CD14-positive monocyte (primary cell): Measurements from ENCODE around the gene SLC38A1. TPM values are rescaled to one million over a fixed set of nuclear protein-coding genes. Genes with fewer than 3 reads are reported as not detected.

Experiments
- DNase-seq, 3 donors: peaks; one replicate each; pipeline ENCODE4 v3.0.0-alpha.2; 2011 to 2022
- H2AFZ ChIP-seq: 2 replicates; pipeline ENCODE4 v1.6.0; 2012; ENCODE audit warnings: mild to moderate bottlenecking, low read depth, low read length, inconsistent platforms; ENCODE audit not compliant: insufficient read depth, poor library complexity, severe bottlenecking
- H3K27ac ChIP-seq, 2 donors: 1 replicate in 1 of 2; 2 replicates in 1 of 2; pipeline ENCODE4 v1.5.1; 2012 to 2013; ENCODE audit warnings: low read length in 2 of 2, control low read depth in 1 of 2, inconsistent platforms in 1 of 2, low read depth in 1 of 2, mild to moderate bottlenecking in 1 of 2
- H3K27me3 ChIP-seq, 2 donors: one replicate each; pipeline versions ENCODE4 v1.6.0 to v1.6.1; 2011 to 2013; ENCODE audit warnings: low read length in 2 of 2; ENCODE audit not compliant: control insufficient read depth in 2 of 2, insufficient read depth in 2 of 2
- H3K36me3 ChIP-seq, 2 donors: replicated peaks in 1 of 2; 1 replicate in 1 of 2; 2 replicates in 1 of 2; pipeline versions ENCODE4 v1.5.1 to v1.6.1; 2012 to 2013; ENCODE audit warnings: low read length in 2 of 2, control low read depth in 1 of 2, inconsistent platforms in 1 of 2, mild to moderate bottlenecking in 1 of 2; ENCODE audit not compliant: insufficient read depth in 2 of 2, control insufficient read depth in 1 of 2
- H3K4me1 ChIP-seq, 2 donors: 1 replicate in 1 of 2; 2 replicates in 1 of 2; pipeline versions ENCODE4 v1.5.1 to v1.6.1; 2012 to 2013; ENCODE audit warnings: low read length in 2 of 2, control low read depth in 1 of 2, inconsistent platforms in 1 of 2, mild to moderate bottlenecking in 1 of 2, moderate library complexity in 1 of 2; ENCODE audit not compliant: insufficient read depth in 2 of 2, control insufficient read depth in 1 of 2
- H3K4me2 ChIP-seq: replicated peaks from 2 replicates; pipeline ENCODE3; 2012; ENCODE audit warnings: low read length, moderate library complexity, mild to moderate bottlenecking; ENCODE audit not compliant: poor library complexity, severe bottlenecking; ENCODE audit errors: extremely low read depth
- H3K4me3 ChIP-seq, 3 experiments: fragments of 200-600 bp in 1 of 3; sonication (generic) in 1 of 3; replicated peaks in 1 of 3; 1 replicate in 2 of 3; 2 replicates in 1 of 3; pipeline ENCODE4 v1.5.1; 2011 to 2013; ENCODE audit warnings: low read length in 3 of 3, mild to moderate bottlenecking in 3 of 3, control low read depth in 2 of 3, low read depth in 2 of 3, inconsistent platforms in 1 of 3, moderate library complexity in 1 of 3
- H3K79me2 ChIP-seq: 2 replicates; pipeline ENCODE4 v1.6.0; 2012; ENCODE audit warnings: mild to moderate bottlenecking, control low read depth, inconsistent platforms, low read length, moderate library complexity; ENCODE audit not compliant: insufficient read depth
- H3K9ac ChIP-seq: 2 replicates; pipeline ENCODE4 v1.6.0; 2017; ENCODE audit warnings: low read length, mild to moderate bottlenecking; ENCODE audit not compliant: insufficient read depth, poor library complexity, severe bottlenecking
- H3K9me3 ChIP-seq, 2 donors: replicated peaks in 1 of 2; 1 replicate in 1 of 2; 2 replicates in 1 of 2; pipeline versions ENCODE4 v1.5.1 to v1.6.1; 2012 to 2013; ENCODE audit warnings: low read length in 2 of 2, control low read depth in 1 of 2; ENCODE audit not compliant: control insufficient read depth in 1 of 2, insufficient read depth in 1 of 2
- H4K20me1 ChIP-seq: 2 replicates; pipeline ENCODE4 v1.6.0; 2012; ENCODE audit warnings: mild to moderate bottlenecking, low read length, control low read depth, moderate library complexity; ENCODE audit not compliant: insufficient read depth
- H3K27ac Mint-ChIP-seq, 7 donors: one replicate each; pipeline ENCODE4 v1.8.0; 2020; ENCODE audit warnings: mild to moderate bottlenecking in 7 of 7, mixed read lengths in 7 of 7, moderate library complexity in 6 of 7, inconsistent platforms in 2 of 7
- H3K27me3 Mint-ChIP-seq, 3 donors: one replicate each; pipeline ENCODE4 v1.8.0; 2021 to 2022; ENCODE audit warnings: low read depth in 3 of 3, mild to moderate bottlenecking in 3 of 3, mixed read lengths in 3 of 3, moderate library complexity in 3 of 3, inconsistent platforms in 1 of 3
- H3K36me3 Mint-ChIP-seq, 2 donors: one replicate each; pipeline ENCODE4 v1.8.0; 2020; ENCODE audit warnings: mixed read lengths in 2 of 2, inconsistent platforms in 1 of 2, mild to moderate bottlenecking in 1 of 2
- H3K4me1 Mint-ChIP-seq: one replicate; pipeline ENCODE4 v1.8.0; 2020; ENCODE audit warnings: mild to moderate bottlenecking, mixed read lengths
- H3K4me3 Mint-ChIP-seq, 2 donors: one replicate each; pipeline ENCODE4 v1.8.0; 2020; ENCODE audit warnings: mild to moderate bottlenecking in 2 of 2, mixed read lengths in 2 of 2, moderate library complexity in 1 of 2
- H3K9me3 Mint-ChIP-seq, 7 donors: one replicate each; pipeline ENCODE4 v1.8.0; 2020 to 2022; ENCODE audit warnings: mixed read lengths in 7 of 7, mild to moderate bottlenecking in 6 of 7, moderate library complexity in 6 of 7, inconsistent platforms in 2 of 7
- WGBS: methylation state at CpG from one replicate; pipeline ENCODE4 v1.1.5; 2013; ENCODE audit warnings: missing lambda C conversion rate; ENCODE audit not compliant: insufficient coverage; 5-methylcytosine and 5-hydroxymethylcytosine counted together
- intact Hi-C, 2 donors: fragments of 100-400 bp; cut with micrococcal nuclease; formaldehyde crosslinking; loops; one replicate each; pipeline versions ENCODE4 v1.15.0 to v1.15.1; 2023
- polyA plus RNA-seq, 3 donors: library from polyadenylated mRNA; depleted of rRNA in 1 of 3; unstranded in 2 of 3; stranded (reverse) in 1 of 3; fragments of 300-500 nt in 2 of 3; fragments of >200 nt in 1 of 3; fragmentation: Illumina TruSeq in 2 of 3; gene quantifications; 1 replicate in 2 of 3; 2 replicates in 1 of 3; pipeline ENCODE4 v1.2.3, GENCODE V29; 2012 to 2021
- TF ChIP-seq, protein P1 (sequence below): fragments of 200-600 bp; IDR thresholded peaks from one replicate; pipeline ENCODE4 v1.8.0; 2022; ENCODE audit warnings: antibody characterized with exemption, mild to moderate bottlenecking

The SLC38A1 gene
- polyA plus RNA-seq, 3 donors = 0.92 to 1.9 (median 1.6) TPM

DNA sequence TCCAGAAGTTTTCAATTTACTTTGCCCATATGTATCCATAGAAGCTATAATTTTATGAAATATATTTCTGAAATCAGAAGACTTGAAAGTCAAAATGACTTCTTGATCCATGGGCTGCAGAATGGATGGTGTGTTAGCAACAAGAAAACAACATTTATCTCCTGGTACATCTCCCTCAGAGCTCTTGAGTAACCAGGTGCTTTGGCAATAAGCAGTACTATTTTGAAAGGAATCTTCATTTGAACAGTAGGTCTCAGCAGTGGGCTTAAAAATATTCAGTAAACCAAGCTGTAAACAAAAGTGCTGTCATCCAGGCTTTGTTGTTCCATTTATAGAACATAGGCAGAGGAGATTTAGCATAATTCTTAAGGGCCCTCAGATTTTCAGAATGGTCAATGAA lies 100.4 kb downstream of the SLC38A1 start:
- no peak overlapping the region for H2AFZ ChIP-seq
- no peak overlapping the region for H3K4me2 ChIP-seq
- H3K36me3 ChIP-seq = no peaks in the 10 kb centered on the region
- intact Hi-C loops = no loop called here
- H3K4me3 Mint-ChIP-seq = no peak overlapping the region
- peaks cover 2% of the 10 kb centered on the region for H3K4me1 Mint-ChIP-seq
- H3K27ac ChIP-seq = no peak overlapping the region
- no peaks in the 10 kb centered on the region for H4K20me1 ChIP-seq
- no peaks in the 10 kb centered on the region for H3K27me3 ChIP-seq
- no peak for DNase-seq
- no peak overlapping the region for H3K9ac ChIP-seq
- no peak overlapping the region for H3K27ac Mint-ChIP-seq
- H3K79me2 ChIP-seq = no peaks in the 10 kb centered on the region
- peaks cover 0 to 6% (median 3%) of the 10 kb centered on the region in 7 donors for H3K9me3 Mint-ChIP-seq
- no peak overlapping the region for H3K4me3 ChIP-seq
- H3K4me1 ChIP-seq = no peaks in the 10 kb centered on the region
- no peaks in the 10 kb centered on the region for H3K36me3 Mint-ChIP-seq
- peaks cover 0 to 2% (median 0%) of the 10 kb centered on the region in 3 donors for H3K27me3 Mint-ChIP-seq
- H3K9me3 ChIP-seq = peaks cover 0 to 5% of the 10 kb centered on the region in 2 donors
- TF ChIP-seq, protein P1, sequence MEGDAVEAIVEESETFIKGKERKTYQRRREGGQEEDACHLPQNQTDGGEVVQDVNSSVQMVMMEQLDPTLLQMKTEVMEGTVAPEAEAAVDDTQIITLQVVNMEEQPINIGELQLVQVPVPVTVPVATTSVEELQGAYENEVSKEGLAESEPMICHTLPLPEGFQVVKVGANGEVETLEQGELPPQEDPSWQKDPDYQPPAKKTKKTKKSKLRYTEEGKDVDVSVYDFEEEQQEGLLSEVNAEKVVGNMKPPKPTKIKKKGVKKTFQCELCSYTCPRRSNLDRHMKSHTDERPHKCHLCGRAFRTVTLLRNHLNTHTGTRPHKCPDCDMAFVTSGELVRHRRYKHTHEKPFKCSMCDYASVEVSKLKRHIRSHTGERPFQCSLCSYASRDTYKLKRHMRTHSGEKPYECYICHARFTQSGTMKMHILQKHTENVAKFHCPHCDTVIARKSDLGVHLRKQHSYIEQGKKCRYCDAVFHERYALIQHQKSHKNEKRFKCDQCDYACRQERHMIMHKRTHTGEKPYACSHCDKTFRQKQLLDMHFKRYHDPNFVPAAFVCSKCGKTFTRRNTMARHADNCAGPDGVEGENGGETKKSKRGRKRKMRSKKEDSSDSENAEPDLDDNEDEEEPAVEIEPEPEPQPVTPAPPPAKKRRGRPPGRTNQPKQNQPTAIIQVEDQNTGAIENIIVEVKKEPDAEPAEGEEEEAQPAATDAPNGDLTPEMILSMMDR = no peak

DNA sequence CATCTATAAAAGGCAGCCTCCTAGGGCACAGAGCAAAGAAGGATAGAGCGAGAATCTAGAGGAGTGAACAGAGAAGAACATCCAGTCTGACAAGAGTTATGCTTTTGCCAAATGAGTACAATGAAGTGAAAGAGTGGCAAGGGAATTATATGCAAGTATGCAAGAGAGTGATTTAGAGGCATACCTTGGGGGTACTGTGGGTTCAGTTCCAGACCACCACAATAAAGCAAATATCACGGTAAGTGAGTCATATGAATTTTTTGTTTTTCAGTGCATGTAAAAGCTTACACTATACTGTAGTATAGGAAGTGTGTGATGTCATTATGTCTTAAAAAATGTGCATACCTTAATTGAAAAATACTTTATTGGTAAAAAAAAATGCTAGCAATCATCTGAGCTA lies 101.4 kb downstream of the SLC38A1 start:
- Histone ChIP-seq H3K4me2 (no peak overlapping the region), H3K4me1 (no peaks in the 10 kb centered on the region), H4K20me1 (no peaks in the 10 kb centered on the region), H3K9ac (no peak overlapping the region), H3K36me3 (no peaks in the 10 kb centered on the region), H2AFZ (no peak overlapping the region), H3K4me3 (no peak overlapping the region), H3K9me3 (peaks cover 0 to 5% of the 10 kb centered on the region in 2 donors), H3K79me2 (no peaks in the 10 kb centered on the region), H3K27ac (no peak overlapping the region), H3K27me3 (no peaks in the 10 kb centered on the region)
- no peak for DNase-seq
- H3K27me3 Mint-ChIP-seq = peaks cover 0 to 2% (median 0%) of the 10 kb centered on the region in 3 donors
- no peak overlapping the region for H3K4me3 Mint-ChIP-seq
- no CpG with 5 or more reads among the region's 2 CpGs for WGBS
- no peaks in the 10 kb centered on the region for H3K36me3 Mint-ChIP-seq
- TF ChIP-seq, protein P1 = no peak
- H3K4me1 Mint-ChIP-seq = peaks cover 2% of the 10 kb centered on the region
- H3K27ac Mint-ChIP-seq = no peak overlapping the region
- intact Hi-C loops = no loop called here
- H3K9me3 Mint-ChIP-seq = peaks cover 0 to 6% (median 3%) of the 10 kb centered on the region in 7 donors
